AG20443 (cell line): ENCODE results near the gene HMGCS2.

Experiments used
- DNase-seq: peaks from one replicate; pipeline ENCODE4 v3.0.0; 2012; ENCODE audit warnings: low spot score, mixed read lengths

Gene HMGCS2

DNA sequence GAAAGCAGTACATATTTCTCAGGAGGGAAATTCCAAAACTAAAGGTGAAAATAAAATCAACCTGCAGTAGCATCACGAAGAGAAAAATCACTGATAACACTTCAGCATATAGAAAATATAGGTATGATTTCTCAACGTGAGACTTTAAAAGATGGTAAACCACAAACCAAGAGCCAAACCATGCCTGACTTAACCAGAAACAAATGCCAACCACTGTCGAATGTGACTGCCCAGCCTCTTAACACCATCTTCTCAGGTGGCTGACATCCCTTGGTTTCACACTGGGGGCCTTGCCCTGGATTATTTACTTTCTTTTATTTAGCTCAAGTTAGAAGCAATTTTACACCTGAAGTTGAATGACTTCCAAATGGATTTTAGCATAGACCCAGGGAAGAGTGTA lies 10.1 kb downstream of the HMGCS2 start:
- no peak for DNase-seq

DNA sequence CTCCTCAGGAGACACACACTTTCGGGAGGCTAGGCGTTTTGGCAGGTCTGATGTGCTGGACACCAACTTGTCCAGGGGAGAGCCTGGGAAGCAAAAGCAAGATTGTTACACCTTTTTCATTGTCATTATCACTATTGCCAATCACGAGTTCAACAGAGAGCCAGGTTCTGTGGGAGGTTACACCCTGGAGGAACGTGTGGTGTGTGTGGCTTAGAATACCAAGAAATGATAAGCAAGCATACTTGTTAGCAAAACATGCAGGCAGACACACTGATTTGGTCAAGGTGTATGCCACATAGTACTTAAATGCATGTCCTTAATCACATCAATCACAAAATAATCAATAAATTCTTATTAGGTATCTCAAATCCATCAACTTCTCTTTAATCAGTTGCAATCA lies 16.1 kb downstream of the HMGCS2 start:
- no peak for DNase-seq

DNA sequence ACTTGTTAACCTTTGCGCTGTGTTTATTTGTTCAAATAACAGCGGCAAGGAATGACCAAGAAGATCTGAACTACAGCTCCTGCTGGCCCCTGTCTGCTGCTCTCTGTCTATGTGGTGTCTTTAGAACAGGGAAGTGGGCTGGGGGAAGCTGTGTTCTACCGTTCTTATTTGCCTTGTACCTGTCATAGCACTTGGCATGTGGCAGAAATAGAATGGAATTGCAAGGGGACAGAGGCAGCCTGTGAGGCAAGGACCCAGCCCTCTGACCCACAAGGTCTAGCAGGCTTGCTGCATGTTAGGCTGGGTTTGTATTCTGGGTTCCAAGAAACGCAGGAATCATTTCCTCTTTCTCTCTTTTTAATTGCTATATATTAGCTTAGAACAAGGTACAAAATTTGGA lies 20.7 kb downstream of the HMGCS2 start:
- DNase-seq, result no peak

DNA sequence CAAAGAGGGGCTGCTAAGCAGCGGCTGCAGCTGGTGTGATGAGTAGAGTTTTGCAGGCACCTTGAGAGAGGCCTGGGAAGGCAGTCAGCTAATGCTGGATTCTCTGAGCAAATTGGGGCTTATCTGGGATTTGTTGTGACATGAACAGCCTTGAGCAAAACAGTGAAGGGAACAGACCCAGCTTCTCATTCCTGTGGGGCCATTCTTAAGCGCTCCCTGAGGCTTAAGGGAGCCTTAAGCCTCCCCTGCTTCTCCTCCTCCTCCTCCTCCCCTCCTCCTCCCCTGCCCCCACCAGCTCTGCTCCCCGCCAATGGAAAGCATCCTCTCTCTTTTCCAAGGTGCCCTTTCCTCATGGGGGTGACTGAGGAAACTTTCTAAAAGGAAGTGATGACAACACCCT lies 21.3 kb downstream of the HMGCS2 start:
- DNase-seq, result no peak

DNA sequence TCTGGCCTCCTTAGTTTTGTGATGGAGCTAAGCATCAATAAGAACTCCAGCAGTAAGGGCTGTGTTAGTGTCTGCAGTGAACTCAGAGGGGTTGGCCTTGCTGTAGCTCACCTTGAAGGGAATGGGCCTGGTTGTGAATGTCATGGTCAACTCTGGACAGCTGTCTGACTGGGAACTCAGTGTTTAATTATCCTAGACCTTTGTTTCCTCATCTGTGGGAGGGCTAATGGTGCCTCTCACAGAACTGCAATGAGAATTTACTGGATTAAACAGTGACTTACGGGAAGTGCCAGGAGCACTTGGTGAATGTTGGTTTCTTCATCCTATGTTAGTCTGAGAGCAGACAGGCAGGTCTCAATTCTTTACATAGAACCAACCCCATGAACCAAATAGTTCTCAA lies 23.7 kb downstream of the HMGCS2 start:
- no peak for DNase-seq

DNA sequence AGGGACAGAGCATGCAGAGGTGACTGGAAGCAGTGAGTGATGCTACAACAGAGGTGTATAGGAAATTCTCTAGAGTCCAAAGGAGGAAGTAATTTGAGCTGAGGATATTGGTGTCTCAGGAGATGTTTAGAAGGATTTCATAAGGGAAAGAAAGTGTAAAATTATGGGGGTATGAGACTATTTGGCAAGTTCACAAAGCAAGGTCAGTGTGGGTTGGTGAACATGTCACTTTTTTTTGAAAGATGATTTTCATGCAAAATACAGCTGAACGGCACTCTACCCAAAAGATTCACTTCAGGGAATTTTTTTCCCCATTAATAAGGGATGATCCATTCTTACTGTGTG lies 24.1 kb downstream of the HMGCS2 start:
- DNase-seq, result no peak

DNA sequence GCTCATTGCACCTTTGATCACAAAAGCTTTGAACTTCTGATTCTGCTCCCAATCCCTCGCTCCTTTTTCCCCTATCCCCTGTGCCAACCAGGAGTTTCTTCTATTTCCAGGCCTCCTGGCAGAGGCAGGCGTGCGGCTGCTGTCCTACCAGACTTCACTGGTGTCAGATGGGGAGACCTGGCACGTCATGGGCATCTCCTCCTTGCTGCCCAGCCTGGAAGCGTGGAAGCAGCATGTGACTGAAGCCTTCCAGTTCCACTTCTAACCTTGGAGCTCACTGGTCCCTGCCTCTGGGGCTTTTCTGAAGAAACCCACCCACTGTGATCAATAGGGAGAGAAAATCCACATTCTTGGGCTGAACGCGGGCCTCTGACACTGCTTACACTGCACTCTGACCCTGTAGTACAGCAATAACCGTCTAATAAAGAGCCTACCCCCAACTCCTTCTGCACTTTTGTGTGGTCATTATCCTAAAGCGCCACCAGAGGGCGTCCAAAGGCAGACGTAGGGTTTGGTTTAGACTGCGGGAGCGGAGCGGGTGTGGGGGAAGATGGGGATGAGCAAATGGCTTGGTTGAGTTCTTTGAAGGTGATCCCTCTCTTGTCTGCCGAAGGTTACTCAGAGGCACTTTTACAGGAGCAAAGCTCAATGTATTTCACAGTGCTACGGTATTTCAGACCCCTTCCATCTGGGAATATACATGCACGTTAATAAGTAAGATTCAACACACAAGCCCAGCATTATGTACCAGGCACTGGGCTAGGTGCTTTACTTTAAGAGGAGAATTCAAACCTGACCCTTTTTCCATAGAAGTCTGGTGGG lies 24.7 kb downstream of the HMGCS2 start:
- peak; percentile 87 for DNase-seq

DNA sequence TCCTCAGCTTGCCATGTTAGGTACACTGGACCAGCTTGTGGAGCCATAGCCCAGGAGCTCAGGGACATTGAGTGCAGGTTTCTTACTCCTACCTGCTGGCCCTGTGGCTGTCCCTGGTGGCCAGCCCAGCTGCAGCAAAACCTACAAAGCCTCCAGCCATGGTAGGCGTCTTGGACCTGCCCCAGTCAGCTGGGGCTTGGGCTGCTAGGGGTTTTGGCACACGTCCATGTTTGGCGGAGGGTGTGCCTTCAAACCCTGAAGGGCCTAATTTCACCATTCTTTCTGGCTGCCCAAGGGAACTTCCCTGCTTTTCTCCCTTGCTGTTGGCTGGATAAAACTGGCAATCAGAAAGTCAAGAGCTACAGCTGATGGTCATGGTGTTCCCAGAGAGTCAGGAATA lies 25.4 kb downstream of the HMGCS2 start:
- no peak for DNase-seq

DNA sequence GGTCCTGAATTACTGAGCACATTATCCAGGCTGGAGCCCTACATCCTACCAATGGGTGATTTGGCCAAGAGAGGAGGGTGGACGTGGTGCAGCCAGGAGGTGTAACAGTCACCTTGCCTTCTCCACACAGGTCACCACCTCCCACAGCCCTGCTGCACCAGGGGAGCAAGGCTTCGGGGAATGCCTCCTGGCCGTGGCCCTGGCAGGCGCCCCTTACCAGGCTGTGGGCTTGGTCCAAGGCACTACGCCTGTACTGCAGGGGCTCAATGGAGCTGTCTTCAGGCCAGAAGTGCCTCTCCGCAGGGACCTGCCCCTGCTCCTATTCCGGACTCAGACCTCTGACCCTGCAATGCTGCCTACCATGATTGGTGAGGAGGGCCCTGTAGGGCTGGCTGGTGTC lies 26.0 kb downstream of the HMGCS2 start:
- DNase-seq, result no peak

DNA sequence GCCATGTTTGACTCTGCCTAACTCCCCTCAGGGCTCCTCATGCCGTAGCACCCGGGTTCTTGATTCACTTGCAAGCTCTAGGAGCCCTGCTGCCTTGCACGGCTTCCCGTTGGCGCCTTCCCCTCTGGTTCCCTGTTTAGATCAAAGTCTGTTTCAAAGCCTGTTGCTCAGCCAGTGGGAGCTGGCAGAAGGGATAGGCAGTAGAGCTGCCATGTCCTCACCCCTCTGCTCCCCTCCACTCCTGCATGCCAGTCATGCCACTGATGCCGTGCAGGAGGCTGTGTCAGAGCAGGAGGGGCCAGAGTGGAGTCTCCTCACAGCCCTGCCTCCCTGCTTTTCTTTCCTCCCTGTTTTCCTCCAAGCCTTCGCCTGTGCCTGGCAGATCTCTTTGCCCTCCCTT lies 26.5 kb downstream of the HMGCS2 start:
- peak; percentile 68 for DNase-seq

DNA sequence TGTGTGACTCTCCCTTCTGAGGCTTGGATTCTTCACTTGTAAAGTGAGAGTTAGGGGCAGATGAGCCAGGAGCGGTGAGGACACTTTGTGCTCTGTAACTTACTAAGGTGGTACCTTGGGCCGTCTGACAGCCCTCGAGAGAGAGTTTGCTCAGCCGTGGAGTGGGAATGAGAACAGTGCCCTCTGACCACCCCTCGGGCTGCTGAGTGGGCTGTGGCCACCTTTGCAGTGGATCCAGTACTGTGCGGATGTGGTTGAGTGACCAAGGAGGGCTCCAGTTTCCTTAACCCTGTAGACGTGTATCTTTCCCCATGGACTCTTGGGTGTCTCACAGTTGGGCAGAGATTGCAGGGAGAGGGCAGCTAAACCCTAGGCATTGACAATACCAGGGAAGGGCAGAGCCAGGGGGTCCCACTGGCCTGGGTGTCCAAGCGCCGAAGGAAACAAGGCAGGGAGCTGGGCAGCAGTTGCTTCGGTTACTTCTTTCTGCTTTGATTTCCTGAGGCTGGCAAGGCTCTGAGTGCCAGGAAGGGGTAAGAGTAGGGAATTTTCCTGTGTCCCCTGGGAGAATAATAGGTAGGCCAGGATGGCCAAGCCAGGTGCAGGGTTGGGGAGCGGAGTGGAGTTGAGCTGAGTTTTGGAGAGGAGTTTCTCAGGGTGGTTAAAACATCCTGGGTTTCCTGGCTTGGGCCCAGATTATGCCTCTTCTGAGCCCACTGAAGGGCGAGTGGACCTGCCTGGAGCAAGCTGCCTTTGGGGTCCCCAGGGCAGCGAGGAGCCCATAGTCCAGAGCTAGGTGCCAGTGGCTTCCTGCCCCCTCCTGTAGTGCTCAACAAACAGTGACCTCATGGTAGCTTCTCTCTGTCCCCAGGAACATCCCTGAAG lies 27.6 kb downstream of the HMGCS2 start:
- DNase-seq, result no peak

DNA sequence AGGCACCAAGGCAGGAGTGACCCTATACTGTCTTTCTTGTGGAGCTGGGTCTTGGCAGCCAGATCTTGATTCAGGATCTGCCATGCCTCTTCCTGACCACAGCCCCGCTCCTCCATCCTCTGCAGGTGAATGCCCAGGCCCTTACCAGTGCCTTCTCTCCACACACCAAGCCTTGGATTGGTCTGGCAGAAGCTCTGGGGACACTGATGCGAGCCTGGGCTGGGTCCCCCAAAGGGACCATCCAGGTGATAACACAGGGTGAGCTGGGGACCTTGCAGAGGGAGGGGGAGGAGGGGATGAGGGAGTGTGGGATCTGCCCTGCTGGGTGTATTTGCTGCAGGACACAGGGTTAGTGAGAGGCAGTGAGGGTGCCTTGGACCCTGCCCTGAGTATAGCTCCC lies 28.4 kb downstream of the HMGCS2 start:
- no peak for DNase-seq

DNA sequence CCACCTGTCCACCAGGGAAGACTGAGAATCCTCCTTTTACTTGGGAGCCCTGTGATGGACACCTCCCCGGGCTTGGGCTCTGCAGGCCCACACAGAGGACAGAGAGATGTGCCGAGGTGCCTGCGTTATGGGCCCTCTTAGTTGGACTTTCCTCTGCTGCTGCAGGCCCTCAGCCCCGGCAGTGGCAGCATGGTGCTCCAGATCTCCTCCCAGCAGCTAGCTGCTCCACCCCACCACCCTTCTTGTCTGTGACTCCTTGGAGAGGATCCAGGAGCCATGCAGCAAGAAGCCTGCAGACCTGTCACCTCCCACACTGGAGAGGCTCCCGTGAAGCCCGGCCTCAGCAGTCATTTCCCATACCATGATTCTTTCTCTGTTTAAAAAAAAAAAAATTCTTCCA lies 29.6 kb downstream of the HMGCS2 start:
- DNase-seq, result no peak

DNA sequence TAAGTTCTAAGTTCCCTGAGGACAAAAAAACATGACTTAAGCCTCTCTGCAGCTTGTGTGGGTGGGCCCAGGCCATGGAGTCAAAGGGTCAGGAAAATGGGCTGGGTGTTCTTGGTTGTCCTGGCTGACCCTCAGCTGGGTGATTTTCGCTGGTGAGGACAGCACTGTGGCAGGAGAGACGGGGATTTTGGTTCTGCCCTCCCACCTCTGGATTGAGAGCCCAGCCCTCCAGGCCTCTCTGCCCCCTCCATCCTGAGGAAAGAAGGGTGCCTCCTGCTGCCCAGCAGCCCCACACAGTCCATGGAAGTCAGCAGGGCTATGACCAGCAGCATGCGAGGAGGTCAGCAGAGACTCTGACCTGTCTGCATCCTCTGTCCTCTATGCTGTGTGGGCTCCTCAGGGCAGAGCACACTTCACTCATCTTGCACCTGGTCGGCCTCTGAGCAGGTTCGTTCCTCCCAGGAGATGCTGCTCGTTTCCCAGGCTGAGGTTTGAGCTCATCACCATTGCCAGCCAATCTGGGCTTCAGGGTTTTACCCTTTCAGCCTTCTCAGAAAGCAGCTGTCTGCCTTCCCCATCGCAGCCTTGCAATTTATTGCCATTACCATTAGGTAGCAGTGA lies 30.5 kb downstream of the HMGCS2 start:
- DNase-seq, result no peak

DNA sequence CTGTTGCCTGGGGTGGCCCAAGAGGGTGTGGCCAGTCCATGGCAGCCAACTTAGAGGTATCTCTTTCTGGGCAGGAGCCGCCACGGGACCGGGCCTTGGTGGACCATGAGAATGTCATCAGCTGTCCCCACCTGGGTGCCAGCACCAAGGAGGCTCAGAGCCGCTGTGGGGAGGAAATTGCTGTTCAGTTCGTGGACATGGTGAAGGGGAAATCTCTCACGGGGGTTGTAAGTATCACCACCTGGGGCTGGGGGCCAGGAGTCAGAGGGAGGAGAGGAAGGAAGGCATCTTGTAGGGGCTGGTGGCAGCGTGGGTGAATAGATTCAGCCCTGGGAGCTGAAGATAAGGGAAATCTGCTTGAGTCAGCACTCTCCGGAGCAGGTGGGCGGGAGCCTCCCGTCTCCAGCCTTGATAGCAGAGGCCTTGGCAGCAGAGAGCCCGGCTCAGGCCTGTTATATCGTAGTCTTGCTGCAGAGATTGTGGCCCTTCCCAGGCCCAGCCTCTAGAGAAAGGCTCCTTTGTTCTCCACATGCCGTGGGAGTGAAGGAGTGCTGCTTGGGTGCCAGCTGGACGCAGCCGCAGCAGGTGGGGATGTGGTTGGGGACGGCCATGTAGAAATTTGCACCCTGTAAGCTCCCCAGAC lies 31.5 kb downstream of the HMGCS2 start:
- DNase-seq, result no peak

DNA sequence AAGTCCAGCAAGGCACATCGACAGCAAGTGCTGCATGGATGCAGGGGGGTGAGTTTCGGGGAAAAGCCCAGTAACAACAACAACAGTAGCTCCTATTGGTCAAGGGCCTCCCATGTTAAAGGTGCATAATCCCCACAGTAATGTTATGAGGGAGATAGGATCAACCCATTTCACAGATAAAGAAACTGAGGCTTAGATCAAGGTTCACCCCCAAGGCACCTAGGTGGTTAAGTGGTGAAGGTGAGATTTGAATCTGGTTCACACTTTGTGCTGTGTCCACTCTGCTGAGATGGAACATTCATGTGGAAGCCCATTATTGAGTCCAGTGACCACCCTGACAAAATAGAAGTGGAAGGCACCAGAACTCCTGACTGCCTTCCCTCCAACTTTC lies 32.1 kb downstream of the HMGCS2 start:
- DNase-seq, result no peak

DNA sequence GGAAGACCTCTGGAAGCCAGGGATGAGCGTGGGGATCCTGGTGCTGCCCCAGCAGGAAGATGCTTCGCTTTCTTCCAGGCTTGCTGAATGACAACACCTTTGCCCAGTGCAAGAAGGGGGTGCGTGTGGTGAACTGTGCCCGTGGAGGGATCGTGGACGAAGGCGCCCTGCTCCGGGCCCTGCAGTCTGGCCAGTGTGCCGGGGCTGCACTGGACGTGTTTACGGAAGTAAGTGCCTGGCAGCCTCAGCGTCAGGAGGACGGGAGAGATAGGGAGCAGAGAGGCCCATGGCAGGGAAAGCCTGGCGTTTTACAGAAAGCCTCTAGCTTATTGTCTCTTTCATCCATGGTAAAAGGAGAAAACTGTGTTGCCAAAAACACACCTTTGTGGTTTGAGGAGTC lies 33.5 kb downstream of the HMGCS2 start:
- DNase-seq, result no peak

DNA sequence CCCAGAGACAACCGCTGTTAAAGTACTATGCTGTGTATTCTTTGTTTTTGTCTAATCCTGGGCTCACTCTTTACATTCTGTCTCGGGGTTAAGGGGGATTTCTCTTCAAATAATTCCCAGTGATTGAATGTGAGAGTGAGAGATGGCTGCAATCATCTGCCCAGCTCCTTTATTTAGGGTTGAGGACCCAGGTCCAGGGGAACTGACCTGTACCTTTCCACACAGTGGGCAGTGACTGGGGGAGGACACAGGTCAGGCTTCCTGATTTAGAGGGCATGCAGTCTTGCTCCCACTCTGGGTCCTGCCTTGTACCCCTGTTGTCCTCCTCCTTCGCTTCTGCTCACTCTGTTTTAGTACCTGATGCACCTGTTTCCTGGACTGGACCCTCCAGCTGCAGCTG lies 35.0 kb downstream of the HMGCS2 start:
- DNase-seq, result no peak

DNA sequence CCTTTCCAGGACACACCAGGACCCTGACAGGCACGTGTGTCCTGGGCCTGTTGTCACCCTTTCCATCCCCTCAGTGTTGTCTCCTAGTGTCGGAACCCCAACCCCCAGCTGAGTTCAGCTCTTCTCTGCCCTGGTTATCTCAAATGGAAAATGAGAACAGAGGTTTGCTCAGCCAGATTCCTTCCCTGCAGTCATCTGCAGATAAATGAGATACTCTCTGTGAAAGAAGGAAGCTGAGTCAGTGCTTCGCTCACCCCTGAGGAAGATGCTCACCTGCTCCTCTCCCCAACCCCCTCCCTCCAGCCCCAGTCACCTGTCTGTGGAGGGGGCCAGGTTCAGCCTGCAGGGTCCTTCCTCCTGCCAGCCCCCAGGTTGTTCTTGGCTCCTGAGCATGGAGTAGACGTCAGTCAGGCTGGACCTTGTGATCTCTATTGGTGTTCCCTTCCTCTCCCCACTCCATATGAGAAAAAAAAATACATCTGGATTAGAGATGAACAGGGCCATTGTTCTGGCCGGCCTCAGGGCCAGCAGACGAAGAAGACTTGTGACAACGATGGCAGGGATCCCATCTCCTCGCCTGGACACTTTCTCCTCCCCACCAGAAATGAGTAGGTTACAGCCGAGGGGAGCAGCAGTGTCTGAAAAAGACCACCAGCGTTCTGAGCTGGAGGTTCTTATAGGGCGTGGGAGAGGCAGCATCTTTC lies 36.1 kb downstream of the HMGCS2 start:
- DNase-seq, result no peak

DNA sequence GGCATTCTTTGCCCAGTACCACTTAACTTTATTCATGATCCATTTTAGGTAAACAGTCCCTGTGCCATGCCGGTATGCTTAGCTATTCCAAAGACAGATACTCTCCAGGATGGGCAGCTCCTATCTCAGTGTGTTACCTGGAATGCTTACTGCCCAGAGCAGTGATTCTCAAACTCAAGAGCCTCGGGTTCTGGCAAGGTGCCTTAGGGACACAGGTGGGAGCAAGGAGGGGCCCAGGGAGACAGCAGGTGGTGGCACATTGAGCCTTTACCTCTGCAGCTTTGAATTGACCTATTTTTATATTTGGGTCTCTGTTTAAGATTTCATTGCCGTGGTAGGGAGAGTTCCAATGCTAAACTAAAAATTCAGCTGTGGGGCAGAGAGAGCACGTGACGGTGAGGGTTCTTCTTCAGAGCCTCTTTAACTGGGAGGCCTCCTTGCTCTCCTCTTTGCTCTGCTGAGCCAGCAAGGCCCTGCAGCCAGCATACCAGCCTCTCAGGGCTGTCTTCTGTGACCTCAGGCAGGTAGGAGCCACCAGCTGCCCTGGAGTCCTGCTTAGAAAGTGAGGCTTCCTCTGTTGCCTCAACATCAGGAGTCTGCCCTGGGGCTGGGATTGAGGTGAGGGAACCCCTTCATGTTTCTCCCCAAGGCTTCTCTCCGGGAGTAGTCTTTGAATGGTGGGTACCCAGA lies 36.8 kb downstream of the HMGCS2 start:
- no peak for DNase-seq

DNA sequence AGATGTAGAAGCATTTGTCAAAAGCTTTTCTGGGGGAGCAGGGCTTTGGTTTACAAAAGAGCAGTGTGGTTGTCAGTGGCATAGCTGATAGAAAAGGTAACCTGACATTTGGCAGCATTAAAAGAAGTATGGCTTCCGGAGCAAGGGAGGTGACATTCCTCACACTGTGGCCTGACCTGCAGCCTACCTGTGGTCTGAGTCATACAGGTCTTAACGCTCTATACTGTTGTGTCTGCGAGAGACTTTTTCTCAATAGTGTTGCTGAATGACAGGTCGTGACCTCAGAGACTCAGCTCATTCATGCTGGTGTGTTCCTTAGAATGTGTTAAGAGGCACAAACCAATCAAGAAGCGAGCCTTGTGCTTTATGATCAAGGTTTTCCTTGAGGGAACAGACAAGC lies 37.6 kb downstream of the HMGCS2 start:
- DNase-seq, result no peak
